MM.1S (cell line): Measurements from ENCODE around the gene CDKL1.
"Not testable (repeated sequence)": the region's sequence is repeated elsewhere in the genome, so short reads cannot be mapped to it uniquely, and the experiment has no call there.

ENCODE experiments used
- CTCF ChIP-seq: fragments of 300-600 bp; sonication (generic); IDR thresholded peaks from 2 replicates; pipeline ENCODE4 v1.5.1; 2016; ENCODE audit warnings: antibody characterized with exemption, low read length, mixed read lengths
- EZH2 ChIP-seq: fragments of 300-600 bp; sonication (generic); optimal IDR thresholded peaks from 2 replicates; pipeline ENCODE3; 2017; ENCODE audit warnings: low read depth, mild to moderate bottlenecking, antibody characterized with exemption, low read length, mixed read lengths

GRCh38 chr14:50365572-50365971 lies 31.1 kb downstream of the CDKL1 start:
- TF ChIP-seq CTCF, EZH2: not testable (repeated sequence)
